ENCODE data around the gene CCDC80. TPM values are rescaled to one million over a fixed set of nuclear protein-coding genes. Genes with fewer than 3 reads are reported as not detected.

CCDC80 gene
- total RNA-seq, 3 donors from 2014 or later (not counting 1 experiment from before 2014, with no cell fraction given): 0.08 TPM; not detected in 2

GRCh38 chr3:112561734-112562529 lies 79.0 kb downstream of the CCDC80 start, which contains the start of the genes ATG3 and SLC35A5:
Gene ATG3 (minus strand): TSS chr3:112561962. CDS start chr3:112561528, 434 bp downstream.
Gene SLC35A5 (plus strand): TSS chr3:112562045. CDS start chr3:112563404, 1,359 bp downstream.
- Mint-ChIP-seq H3K9me3 (no peaks in the 10 kb centered on the region), H3K4me1 (peaks cover 46 to 47% of the 10 kb centered on the region in 2 donors), H3K27ac (peak within 1 kb of the TSS; percentile 96 to 97), H3K27me3 (ENCODE audit: low read depth in 2 of 2) (no peaks in the 10 kb centered on the region), H3K4me3 (peak within 1 kb of the TSS; percentile 95), H3K36me3 (peaks cover 6% of the 10 kb centered on the region)
- Histone ChIP-seq H3K27me3 (ENCODE audit: control insufficient read depth, insufficient read depth, low read length) (no peaks in the 10 kb centered on the region), H3K9me3 (ENCODE audit: control insufficient read depth, insufficient read depth, low read length) (no peaks in the 10 kb centered on the region), H3K4me1 (ENCODE audit: control insufficient read depth, insufficient read depth, low read length) (peaks cover 15% of the 10 kb centered on the region), H3K4me3 (ENCODE audit: low read length) (peak within 1 kb of the TSS; percentile 92), H3K27ac (ENCODE audit: low read length) (peak within 1 kb of the TSS; percentile 96), H3K36me3 (ENCODE audit: control insufficient read depth, insufficient read depth, low read length) (peaks cover 9% of the 10 kb centered on the region)
- under 1% methylated on average over 54 of the region's 58 CpGs for WGBS (ENCODE audit: insufficient coverage)
- peak; percentile 80 to 94 (median 86) for ATAC-seq
- TF ChIP-seq CTCF (IDR thresholded peaks at IDR 0.05): no peak
- DNase-seq: peak; percentile 98 to 99
- intact Hi-C loops (cut with micrococcal nuclease): loop anchor here (1.0 to 5.0 kb wide), 4 partner anchors 428 to 1495 kb away; partner anchors contain the start of genes ABHD10, ATP6V1A, CCDC191 and GTPBP8

DNA sequence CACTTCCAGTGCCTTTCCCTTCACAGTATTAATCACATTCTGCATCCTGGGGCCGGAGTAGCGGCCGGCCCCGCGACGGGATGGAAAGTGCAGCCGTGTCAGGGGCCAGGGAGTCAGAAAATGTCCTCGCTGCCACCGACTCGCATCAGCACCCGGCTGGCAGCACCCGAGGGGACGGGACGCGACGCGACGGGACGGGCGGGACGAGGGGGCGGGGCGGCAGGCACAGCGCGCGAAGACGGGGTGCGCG lies 79.5 kb downstream of the CCDC80 start:
- Mint-ChIP-seq H3K27ac (peak overlapping the region; percentile 96 to 97), H3K9me3 (no peaks in the 10 kb centered on the region), H3K4me1 (peaks cover 42 to 44% of the 10 kb centered on the region in 2 donors), H3K36me3 (peaks cover 6% of the 10 kb centered on the region), H3K27me3 (ENCODE audit: low read depth in 2 of 2) (no peaks in the 10 kb centered on the region), H3K4me3 (peak overlapping the region; percentile 95)
- no peak for DNase-seq
- H3K4me1 ChIP-seq (ENCODE audit: control insufficient read depth, insufficient read depth, low read length): peaks cover 16% of the 10 kb centered on the region
- H3K4me3 ChIP-seq (ENCODE audit: low read length): peak overlapping the region; percentile 92
- H3K36me3 ChIP-seq (ENCODE audit: control insufficient read depth, insufficient read depth, low read length): peaks cover 10% of the 10 kb centered on the region
- peak overlapping the region; percentile 96 for H3K27ac ChIP-seq (ENCODE audit: low read length)
- H3K27me3 ChIP-seq (ENCODE audit: control insufficient read depth, insufficient read depth, low read length): no peaks in the 10 kb centered on the region
- no peaks in the 10 kb centered on the region for H3K9me3 ChIP-seq (ENCODE audit: control insufficient read depth, insufficient read depth, low read length)
- 0% methylated on average over 29 of the region's 29 CpGs for WGBS (ENCODE audit: insufficient coverage)
- ATAC-seq: peak; percentile 46 to 67 (median 49)
- intact Hi-C loops (cut with micrococcal nuclease): loop anchor here (5.0 kb wide), 3 partner anchors 584 to 1496 kb away; partner anchors contain the start of genes ABHD10, ATP6V1A, CCDC191 and NAA50
- TF ChIP-seq CTCF (IDR thresholded peaks at IDR 0.05): no peak

DNA sequence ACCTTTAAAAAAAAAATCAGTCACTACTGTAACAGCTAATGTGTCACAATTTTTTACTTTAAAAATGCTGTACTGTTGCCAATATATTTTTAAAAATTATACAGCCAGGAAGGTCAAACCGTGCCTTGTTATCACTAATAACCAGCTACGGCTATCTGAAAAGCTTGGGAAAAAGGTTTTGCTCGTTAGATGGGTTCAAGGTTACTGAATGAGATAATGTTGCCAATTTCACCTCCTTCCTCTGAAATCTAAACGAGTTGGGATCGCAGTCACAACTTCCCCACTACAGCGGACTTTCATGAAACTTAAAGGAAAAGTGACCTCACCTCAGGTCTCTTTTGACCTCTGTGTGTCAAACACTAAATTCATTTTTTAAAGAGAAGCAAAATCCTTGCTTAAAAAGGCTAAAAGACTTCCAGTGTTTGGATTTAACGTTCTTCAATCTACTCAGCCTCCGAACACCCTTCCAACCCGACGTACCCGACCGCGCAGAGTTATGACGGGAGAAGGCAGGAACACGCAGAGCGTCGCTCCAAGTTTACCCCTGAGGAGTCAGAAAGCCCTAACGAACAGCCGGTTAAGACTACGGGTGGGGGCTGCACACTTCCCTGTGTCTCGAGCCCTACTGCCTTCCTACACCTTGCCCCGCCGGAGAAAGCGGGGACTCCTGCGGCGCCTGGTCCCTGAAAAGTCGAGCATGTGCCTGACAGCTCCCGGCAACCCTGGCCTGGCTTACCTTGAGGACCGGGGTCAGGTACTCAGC lies 80.0 kb downstream of the CCDC80 start:
- H3K27ac ChIP-seq (ENCODE audit: low read length): peak overlapping the region; percentile 96
- peaks cover 41 to 44% of the 10 kb centered on the region in 2 donors for H3K4me1 Mint-ChIP-seq
- intact Hi-C loops (cut with micrococcal nuclease): loop anchor here (5.0 kb wide), 3 partner anchors 584 to 1496 kb away; partner anchors contain the start of genes ABHD10, ATP6V1A, CCDC191 and NAA50
- H3K27me3 Mint-ChIP-seq (ENCODE audit: low read depth in 2 of 2): no peaks in the 10 kb centered on the region
- no peaks in the 10 kb centered on the region for H3K27me3 ChIP-seq (ENCODE audit: control insufficient read depth, insufficient read depth, low read length)
- peaks cover 7% of the 10 kb centered on the region for H3K36me3 Mint-ChIP-seq
- H3K4me3 ChIP-seq (ENCODE audit: low read length): peak overlapping the region; percentile 92
- peak; percentile 55 to 84 for DNase-seq
- peaks cover 16% of the 10 kb centered on the region for H3K4me1 ChIP-seq (ENCODE audit: control insufficient read depth, insufficient read depth, low read length)
- H3K9me3 ChIP-seq (ENCODE audit: control insufficient read depth, insufficient read depth, low read length): no peaks in the 10 kb centered on the region
- peak; percentile 2 to 19 (median 11) for ATAC-seq
- peaks cover 8% of the 10 kb centered on the region for H3K36me3 ChIP-seq (ENCODE audit: control insufficient read depth, insufficient read depth, low read length)
- peak overlapping the region; percentile 95 for H3K4me3 Mint-ChIP-seq
- H3K9me3 Mint-ChIP-seq: no peaks in the 10 kb centered on the region
- 0% methylated on average over 26 of the region's 29 CpGs for WGBS (ENCODE audit: insufficient coverage)
- peak overlapping the region; percentile 96 to 97 for H3K27ac Mint-ChIP-seq
- TF ChIP-seq CTCF (IDR thresholded peaks at IDR 0.05): no peak

All from natural killer cell (primary cell).